NCI-H774 (cell line): ENCODE measurements around the gene MEGF11.

Source experiments
- DNase-seq: peaks from one replicate; lab custom pipeline; 2025; lab: John Stamatoyannopoulos, UW

MEGF11 gene

DNA sequence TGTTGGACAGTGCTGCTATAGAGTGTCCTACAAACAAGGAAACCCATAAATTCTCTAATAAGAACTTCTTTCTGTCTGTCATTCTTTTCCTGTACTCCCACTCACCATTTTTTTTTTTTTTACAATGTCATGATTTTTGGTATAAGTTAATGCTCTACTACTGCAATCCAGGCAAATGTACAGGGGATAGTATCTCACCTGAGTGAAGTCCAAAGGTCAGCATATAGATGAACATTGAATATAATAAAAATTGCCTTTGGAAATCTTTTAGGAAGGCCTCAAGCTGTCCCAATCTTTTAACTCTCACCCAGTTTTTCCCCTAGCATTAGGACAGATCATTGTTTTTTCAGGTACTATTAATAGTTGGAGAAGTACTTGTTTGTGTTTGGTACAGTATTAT is 405.6 kb downstream of the MEGF11 start:
- no peak for DNase-seq

GRCh38 chr15:65845826-65846519 is 407.6 kb downstream of the MEGF11 start:
- DNase-seq = no peak
